Measurements from ENCODE around the gene MARVELD3.

GRCh38 chr16:71648162-71648561 is 22.2 kb downstream of the MARVELD3 start:
- no peak for TF ChIP-seq CTCF (IDR thresholded peaks at IDR 0.05)
- TF ChIP-seq POLR2A (IDR thresholded peaks at IDR 0.05) = no peak

All from esophagus squamous epithelium (tissue), 4 donors.